Transverse colon (tissue), 4 donors: ENCODE measurements around the gene CMTM4. TPM values are rescaled to one million over a fixed set of nuclear protein-coding genes. Genes with fewer than 3 reads are reported as not detected.
A peak's percentile ranks its signal among the peaks of the same experiment; 100 is the strongest.

ENCODE experiments used
- DNase-seq: peaks from one replicate; pipeline ENCODE4 v3.0.0-alpha.2; 2019
- H3K27ac ChIP-seq, 4 donors: fragments of 200-600 bp; sonication (generic); 2 replicates each; pipeline ENCODE4 v1.5.1; 2016 to 2018; ENCODE audit warnings: inconsistent platforms in 4 of 4
- H3K27me3 ChIP-seq: fragments of 200-600 bp; sonication (generic); 2 replicates; pipeline ENCODE4 v1.5.1; 2017; ENCODE audit warnings: inconsistent platforms
- H3K36me3 ChIP-seq, 4 donors: fragments of 200-600 bp; sonication (generic); 2 replicates each; pipeline ENCODE4 v1.5.1; 2017 to 2019; ENCODE audit warnings: inconsistent platforms in 4 of 4
- H3K4me1 ChIP-seq, 4 donors: fragments of 200-600 bp; sonication (generic); 2 replicates each; pipeline ENCODE4 v1.5.1; 2017 to 2020; ENCODE audit warnings: inconsistent platforms in 4 of 4
- H3K4me3 ChIP-seq, 4 donors: fragments of 200-600 bp; sonication (generic); 1 replicate in 1 of 4; 2 replicates in 3 of 4; pipeline versions ENCODE4 v1.5.1 to v1.6.1; 2017 to 2019; ENCODE audit warnings: inconsistent platforms in 4 of 4
- H3K9me3 ChIP-seq, 2 donors: fragments of 200-600 bp; sonication (generic); 2 replicates each; pipeline ENCODE4 v1.5.1; 2017 to 2019; ENCODE audit warnings: inconsistent platforms in 2 of 2
- EP300 ChIP-seq: sonication (generic); formaldehyde crosslinking; IDR thresholded peaks from one replicate; pipeline ENCODE4 v1.6.1; 2017; ENCODE audit warnings: antibody characterized with exemption, low read depth
- POLR2A ChIP-seq: fragments of 450-650 bp; IDR thresholded peaks from one replicate; pipeline ENCODE4 v1.6.1; 2016; ENCODE audit warnings: antibody characterized with exemption, mild to moderate bottlenecking, moderate library complexity
- POLR2AphosphoS5 ChIP-seq, 3 donors: sonication (generic); formaldehyde crosslinking; IDR thresholded peaks; one replicate each; pipeline ENCODE4 v1.6.1; 2016; ENCODE audit warnings: antibody characterized with exemption in 3 of 3
- WGBS, 2 donors: methylation state at CpG; one replicate each; pipeline ENCODE4 v1.1.5; 2018; ENCODE audit warnings: low coverage in 1 of 2; 5-methylcytosine and 5-hydroxymethylcytosine counted together
- in situ Hi-C, 4 donors: fragments of 200-750 bp; cut with MboI; loops; one replicate each; pipeline versions ENCODE4 v1.15.0 to v1.15.1; 2017; ENCODE audit warnings: low sequenced_read_pairs in 3 of 4, low pct_ligation_motif_present in 1 of 4, low pct_unique_long_range_greater_than_20kb in 1 of 4
- intact Hi-C: fragments of 100-400 bp; cut with DNase I; formaldehyde crosslinking; loops from one replicate; pipeline ENCODE4 v1.15.1; 2023; ENCODE audit warnings: low total_unique reads
- total RNA-seq, 4 donors: library from RNA; depleted of rRNA; stranded (reverse); fragments of >200 nt; gene quantifications; one replicate each; pipeline ENCODE4 v1.1.0, GENCODE V29; 2016
- TF ChIP-seq, protein P1 (sequence below), 5 experiments: fragments of 200-600 bp in 3 of 5; fragments of 450-650 bp in 2 of 5; sonication (generic) in 3 of 5; IDR thresholded peaks; 1 replicate in 2 of 5; 2 replicates in 3 of 5; pipeline ENCODE4 v1.5.1; 2016 to 2017; ENCODE audit warnings: antibody characterized with exemption in 5 of 5, inconsistent platforms in 3 of 5, mild to moderate bottlenecking in 2 of 5, moderate library complexity in 1 of 5

Gene CMTM4
- total RNA-seq, 4 donors from 2014 or later, result 77.0 to 167 (median 163) TPM

DNA sequence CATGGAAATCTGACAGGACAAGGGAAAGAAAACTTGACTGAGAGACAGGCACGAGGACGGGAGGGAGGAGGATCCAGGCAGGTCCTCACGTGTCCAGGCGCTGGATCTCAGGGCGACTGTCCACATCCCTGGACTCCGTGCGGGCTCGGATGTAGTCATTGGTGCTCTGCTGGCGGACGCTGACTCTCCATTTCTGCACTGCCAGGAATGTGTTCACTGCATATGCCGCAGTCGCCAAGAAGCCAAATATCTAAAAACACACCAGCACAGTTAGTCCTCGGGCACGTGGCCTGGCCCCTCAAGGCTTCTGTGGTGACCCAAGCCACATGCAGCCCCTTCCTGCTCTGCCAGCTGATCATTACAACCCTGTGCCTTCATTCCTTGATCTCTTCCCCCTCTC, 74.6 kb downstream of the CMTM4 start:
- TF ChIP-seq POLR2A, result no peak
- TF ChIP-seq, protein P1, sequence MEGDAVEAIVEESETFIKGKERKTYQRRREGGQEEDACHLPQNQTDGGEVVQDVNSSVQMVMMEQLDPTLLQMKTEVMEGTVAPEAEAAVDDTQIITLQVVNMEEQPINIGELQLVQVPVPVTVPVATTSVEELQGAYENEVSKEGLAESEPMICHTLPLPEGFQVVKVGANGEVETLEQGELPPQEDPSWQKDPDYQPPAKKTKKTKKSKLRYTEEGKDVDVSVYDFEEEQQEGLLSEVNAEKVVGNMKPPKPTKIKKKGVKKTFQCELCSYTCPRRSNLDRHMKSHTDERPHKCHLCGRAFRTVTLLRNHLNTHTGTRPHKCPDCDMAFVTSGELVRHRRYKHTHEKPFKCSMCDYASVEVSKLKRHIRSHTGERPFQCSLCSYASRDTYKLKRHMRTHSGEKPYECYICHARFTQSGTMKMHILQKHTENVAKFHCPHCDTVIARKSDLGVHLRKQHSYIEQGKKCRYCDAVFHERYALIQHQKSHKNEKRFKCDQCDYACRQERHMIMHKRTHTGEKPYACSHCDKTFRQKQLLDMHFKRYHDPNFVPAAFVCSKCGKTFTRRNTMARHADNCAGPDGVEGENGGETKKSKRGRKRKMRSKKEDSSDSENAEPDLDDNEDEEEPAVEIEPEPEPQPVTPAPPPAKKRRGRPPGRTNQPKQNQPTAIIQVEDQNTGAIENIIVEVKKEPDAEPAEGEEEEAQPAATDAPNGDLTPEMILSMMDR (IDR thresholded peaks at IDR 0.05), result no peak
- Histone ChIP-seq H3K36me3 (peaks cover 0 to 7% (median 0%) of the 10 kb centered on the region in 4 donors), H3K27me3 (no peaks in the 10 kb centered on the region), H3K4me1 (peaks cover 0 to 7% (median 2%) of the 10 kb centered on the region in 4 donors), H3K9me3 (no peaks in the 10 kb centered on the region), H3K27ac (no peak overlapping the region), H3K4me3 (no peak overlapping the region)
- WGBS, 2 donors, result 95 to 97% methylated on average over 5 to 14 of the region's 14 CpGs
- in situ Hi-C loops, result loop anchor here in 1 of 4 donors (25.0 kb wide), 1 partner anchor 210 kb away; no protein-coding TSS in a partner anchor
- intact Hi-C loops, result no loop called here
- no peak for DNase-seq

DNA sequence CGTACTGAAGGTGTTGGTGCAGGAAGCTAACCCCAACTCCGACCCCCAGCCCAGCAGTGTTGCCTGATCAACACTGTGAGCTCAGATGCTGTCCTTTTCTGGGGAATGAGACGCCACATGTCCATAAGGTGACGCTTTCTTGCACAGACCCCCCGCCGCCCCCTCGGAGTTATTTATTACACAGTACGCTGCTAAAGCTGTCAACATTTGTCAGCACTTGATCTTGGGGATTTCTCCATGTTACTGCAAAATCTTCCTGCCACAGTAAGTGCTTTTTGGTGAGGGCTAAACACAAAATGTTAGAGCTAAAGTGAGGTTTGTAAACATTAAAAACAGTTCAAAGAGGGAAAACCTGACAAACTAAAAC, 76.1 kb downstream of the CMTM4 start:
- peaks cover 0 to 7% (median 0%) of the 10 kb centered on the region in 4 donors for H3K36me3 ChIP-seq

DNA sequence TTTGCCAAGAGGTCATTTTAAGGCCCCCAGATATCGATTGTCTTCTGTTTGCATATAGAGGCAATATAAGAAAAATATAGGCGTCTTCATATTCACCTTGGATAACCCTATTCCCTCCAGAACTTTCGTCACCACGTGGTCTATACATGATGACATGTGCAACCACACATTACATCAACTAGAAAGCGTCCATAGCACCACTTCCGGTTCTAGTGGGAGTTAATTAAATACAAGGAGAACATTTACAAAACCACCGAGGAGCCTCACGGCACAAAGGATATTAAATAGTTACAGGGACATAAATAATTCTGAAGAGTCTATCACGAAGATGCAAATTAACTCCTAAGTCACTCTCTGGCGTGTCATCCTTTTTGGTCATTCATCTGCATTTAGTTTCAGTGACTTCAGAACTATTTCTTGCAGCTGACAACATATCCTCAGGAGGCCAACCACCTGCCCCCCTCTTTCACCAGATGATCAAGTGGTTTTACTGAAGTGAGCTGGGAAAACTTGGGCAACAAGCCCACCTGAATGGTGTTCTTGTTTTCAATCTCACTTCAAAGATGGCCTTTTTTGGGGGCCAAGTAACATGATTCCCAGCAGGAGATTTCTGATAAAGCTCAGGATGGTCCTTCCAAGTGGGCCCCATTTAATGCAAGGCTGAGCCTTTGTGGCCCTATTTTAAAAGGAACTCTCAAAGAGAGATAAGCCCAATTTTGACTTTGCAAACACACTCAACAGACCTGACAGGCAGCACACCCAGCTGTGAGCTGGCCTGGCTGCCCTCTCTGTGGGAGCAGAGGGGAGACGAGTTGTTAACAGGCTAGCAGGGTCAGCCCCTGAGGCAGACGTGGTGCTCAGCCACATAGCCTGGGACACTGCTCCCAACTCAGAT, 76.8 kb downstream of the CMTM4 start:
- WGBS, 2 donors, result 70 to 71% methylated on average over 10 to 12 of the region's 12 CpGs

More for the DNA sequence above, 76.1 kb downstream of the CMTM4 start:
- no peak for TF ChIP-seq EP300
- no peak for TF ChIP-seq POLR2AphosphoS5 (IDR thresholded peaks at IDR 0.05)
- TF ChIP-seq, protein P1 (IDR thresholded peaks at IDR 0.05), result no peak
- TF ChIP-seq POLR2A, result no peak
- H3K4me3 ChIP-seq, result no peak overlapping the region
- H3K27ac ChIP-seq, result no peak overlapping the region
- H3K9me3 ChIP-seq, result no peaks in the 10 kb centered on the region
- 85% methylated on average over 8 of the region's 8 CpGs; no CpG with 5 or more reads in 1 of the 2 donors for WGBS, 2 donors
- intact Hi-C loops, result no loop called here
- in situ Hi-C loops, result loop anchor here in 1 of 4 donors (25.0 kb wide), 1 partner anchor 208 kb away; no protein-coding TSS in a partner anchor
- no peak for DNase-seq
- no peaks in the 10 kb centered on the region for H3K27me3 ChIP-seq
- H3K4me1 ChIP-seq, result peaks cover 0 to 7% (median 2%) of the 10 kb centered on the region in 4 donors

More for the DNA sequence above, 76.8 kb downstream of the CMTM4 start:
- Histone ChIP-seq H3K9me3 (no peaks in the 10 kb centered on the region), H3K36me3 (peaks cover 0 to 7% (median 0%) of the 10 kb centered on the region in 4 donors), H3K27me3 (no peaks in the 10 kb centered on the region), H3K27ac (peak overlapping the region in 1 of 4 donors; percentile 49), H3K4me3 (no peak overlapping the region), H3K4me1 (peaks cover 0 to 7% (median 2%) of the 10 kb centered on the region in 4 donors)
- DNase-seq, result no peak
- intact Hi-C loops (no loop called here), in situ Hi-C loops (loop anchor here in 1 of 4 donors (25.0 kb wide), 1 partner anchor 207 kb away; no protein-coding TSS in a partner anchor)
- TF ChIP-seq POLR2AphosphoS5 (IDR thresholded peaks at IDR 0.05) (no peak), EP300 (no peak), POLR2A (no peak)
- TF ChIP-seq, protein P1 (IDR thresholded peaks at IDR 0.05), result no peak
